GM18951 (cell line): ENCODE results near the gene OR4K15.
"Not testable (repeated sequence)": the region's sequence is repeated elsewhere in the genome, so short reads cannot be mapped to it uniquely, and the experiment has no call there.

ENCODE experiments used
- POLR2A ChIP-seq: IDR thresholded peaks from 4 replicates; pipeline ENCODE4 v1.6.1; 2011; ENCODE audit warnings: mild to moderate bottlenecking; ENCODE audit not compliant: insufficient read length, insufficient read depth; ENCODE audit errors: extremely low read depth
- in situ Hi-C: fragments of 300-500 bp; cut with MboI; formaldehyde crosslinking; loops from one replicate; pipeline ENCODE4 v1.12.0; 2022; ENCODE audit warnings: low sequenced_read_pairs, mixed read lengths, inconsistent platforms; ENCODE audit not compliant: unreplicated experiment

OR4K15 gene

GRCh38 chr14:19975291-19975690 lies at the start of gene OR4K15:
TSS of gene OR4K15 (plus strand) at chr14:19975591. CDS start at chr14:19975591, 0 bp downstream.
- TF ChIP-seq POLR2A: no peak
- in situ Hi-C loops: no loop called here

- TF ChIP-seq POLR2A: no peak
- in situ Hi-C loops: no loop called here
These were observed 44.8 kb upstream of the OR4K15 start, which contains the start of gene OR4K1 for GRCh38 chr14:19930617-19931016. TSS of gene OR4K1 (plus strand) at chr14:19930917. CDS start at chr14:19935667, 4,750 bp downstream.

GRCh38 chr14:19941668-19942067 lies 33.7 kb upstream of the OR4K15 start:
- in situ Hi-C loops: no loop called here

GRCh38 chr14:19947413-19948090 lies 27.8 kb upstream of the OR4K15 start:
- in situ Hi-C loops: no loop called here
- no peak for TF ChIP-seq POLR2A

More at GRCh38 chr14:19941668-19942067, 33.7 kb upstream of the OR4K15 start:
- no peak for TF ChIP-seq POLR2A

- no peak for TF ChIP-seq POLR2A
- in situ Hi-C loops: no loop called here
These were observed 26.2 kb upstream of the OR4K15 start for GRCh38 chr14:19949218-19949617.

- in situ Hi-C loops: not testable (repeated sequence)
These were observed 5.7 kb upstream of the OR4K15 start for GRCh38 chr14:19969735-19970134.

GRCh38 chr14:19974844-19975243 lies 547 bp upstream of the OR4K15 start:
- TF ChIP-seq POLR2A: no peak
- in situ Hi-C loops: no loop called here

- no peak for TF ChIP-seq POLR2A
- in situ Hi-C loops: no loop called here
These were observed 18.0 kb downstream of the OR4K15 start for GRCh38 chr14:19993438-19993837.

- no peak for TF ChIP-seq POLR2A
- in situ Hi-C loops: no loop called here
These were observed 26.5 kb downstream of the OR4K15 start, which contains the start of gene OR4Q2 for GRCh38 chr14:20001863-20002262. TSS of gene OR4Q2 (plus strand) at chr14:20002163.

GRCh38 chr14:20002319-20002718 lies 26.9 kb downstream of the OR4K15 start:
- TF ChIP-seq POLR2A: no peak
- in situ Hi-C loops: no loop called here

GRCh38 chr14:20008156-20008555 lies 32.8 kb downstream of the OR4K15 start:
- in situ Hi-C loops: no loop called here
- TF ChIP-seq POLR2A: no peak

GRCh38 chr14:20019257-20019865 lies 44.0 kb downstream of the OR4K15 start, which contains the start of gene OR4K14:
TSS of gene OR4K14 (minus strand) at chr14:20019307. CDS start at chr14:20015193, 4,114 bp downstream.
- no peak for TF ChIP-seq POLR2A
- in situ Hi-C loops: no loop called here
